Measurements from ENCODE around the gene FSTL5. TPM values are rescaled to one million over a fixed set of nuclear protein-coding genes. Genes with fewer than 3 reads are reported as not detected.

The FSTL5 gene
- total RNA-seq, 1 donor from 2014 or later: 2.6 TPM

- no peak overlapping the region for H3K27ac ChIP-seq (ENCODE audit: low read depth, low read length)
- H3K4me1 ChIP-seq (ENCODE audit: control insufficient read depth in 3 of 3, insufficient read depth in 3 of 3, low read length in 3 of 3): no peaks in the 10 kb centered on the region
- H3K4me3 ChIP-seq (ENCODE audit: low read length in 3 of 3): no peak overlapping the region
- H3K27me3 ChIP-seq (ENCODE audit: control insufficient read depth in 3 of 3, insufficient read depth in 3 of 3, low read length in 3 of 3): no peaks in the 10 kb centered on the region
- H3K9ac ChIP-seq (ENCODE audit: low read depth in 1 of 3, low read length in 3 of 3): no peak overlapping the region
- H3K9me3 ChIP-seq (ENCODE audit: control insufficient read depth in 3 of 3, low read length in 3 of 3): no peaks in the 10 kb centered on the region
- no peaks in the 10 kb centered on the region for H3K36me3 ChIP-seq (ENCODE audit: control insufficient read depth in 3 of 3, insufficient read depth in 3 of 3, low read length in 3 of 3)
Measured at GRCh38 chr4:161650812-161651211, 513.0 kb downstream of the FSTL5 start.

DNA sequence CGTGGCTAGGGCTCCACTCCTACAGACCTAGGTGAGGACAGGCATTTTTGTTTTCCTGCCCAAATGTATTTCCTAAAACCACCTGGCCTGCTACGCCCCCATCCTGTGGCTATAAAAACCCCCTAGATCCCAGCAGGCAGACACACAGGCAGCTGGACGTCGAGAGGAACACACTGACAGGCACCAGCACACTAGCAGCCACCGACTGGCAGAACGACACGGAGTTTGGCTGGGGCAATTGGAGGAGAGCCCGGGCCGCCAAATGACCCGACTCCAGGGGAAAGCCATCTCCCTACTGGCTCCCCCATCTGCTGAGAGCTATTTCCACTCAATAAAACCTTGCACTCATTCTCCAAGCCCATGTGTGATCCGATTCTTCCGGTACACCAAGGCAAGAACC lies 516.0 kb downstream of the FSTL5 start:
- Histone ChIP-seq H3K9me3 (ENCODE audit: control insufficient read depth in 3 of 3, low read length in 3 of 3) (no peaks in the 10 kb centered on the region), H3K4me3 (ENCODE audit: low read length in 3 of 3) (no peak overlapping the region), H3K4me1 (ENCODE audit: control insufficient read depth in 3 of 3, insufficient read depth in 3 of 3, low read length in 3 of 3) (no peaks in the 10 kb centered on the region), H3K27ac (ENCODE audit: low read depth, low read length) (no peak overlapping the region), H3K9ac (ENCODE audit: low read depth in 1 of 3, low read length in 3 of 3) (no peak overlapping the region), H3K27me3 (ENCODE audit: control insufficient read depth in 3 of 3, insufficient read depth in 3 of 3, low read length in 3 of 3) (no peaks in the 10 kb centered on the region), H3K36me3 (ENCODE audit: control insufficient read depth in 3 of 3, insufficient read depth in 3 of 3, low read length in 3 of 3) (no peaks in the 10 kb centered on the region)

DNA sequence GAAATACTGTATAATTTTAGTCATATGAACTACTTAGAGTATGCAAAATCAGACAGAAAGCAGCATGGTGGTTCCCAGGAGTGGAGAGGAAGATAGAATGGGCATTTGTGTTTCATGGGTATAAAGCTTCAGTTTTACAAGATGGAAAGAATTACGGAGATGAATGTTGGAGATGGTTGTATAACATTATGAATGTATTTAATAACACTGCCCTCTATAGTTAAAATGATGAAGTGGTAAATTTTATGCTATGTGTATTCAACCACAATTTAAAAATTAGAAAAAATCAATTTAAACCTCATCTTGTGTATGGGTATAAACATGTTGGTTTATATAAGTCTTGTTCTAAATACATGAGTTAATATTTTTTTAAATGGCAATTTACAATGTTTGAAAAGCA lies 521.1 kb downstream of the FSTL5 start:
- no peaks in the 10 kb centered on the region for H3K9me3 ChIP-seq (ENCODE audit: control insufficient read depth in 3 of 3, low read length in 3 of 3)
- no peak overlapping the region for H3K9ac ChIP-seq (ENCODE audit: low read depth in 1 of 3, low read length in 3 of 3)
- H3K27me3 ChIP-seq (ENCODE audit: control insufficient read depth in 3 of 3, insufficient read depth in 3 of 3, low read length in 3 of 3): no peaks in the 10 kb centered on the region
- H3K27ac ChIP-seq (ENCODE audit: low read depth, low read length): no peak overlapping the region
- no peaks in the 10 kb centered on the region for H3K36me3 ChIP-seq (ENCODE audit: control insufficient read depth in 3 of 3, insufficient read depth in 3 of 3, low read length in 3 of 3)
- H3K4me3 ChIP-seq (ENCODE audit: low read length in 3 of 3): no peak overlapping the region
- no peaks in the 10 kb centered on the region for H3K4me1 ChIP-seq (ENCODE audit: control insufficient read depth in 3 of 3, insufficient read depth in 3 of 3, low read length in 3 of 3)

- no peaks in the 10 kb centered on the region for H3K4me1 ChIP-seq (ENCODE audit: control insufficient read depth in 3 of 3, insufficient read depth in 3 of 3, low read length in 3 of 3)
Measured at GRCh38 chr4:161629694-161630441, 533.9 kb downstream of the FSTL5 start.

DNA sequence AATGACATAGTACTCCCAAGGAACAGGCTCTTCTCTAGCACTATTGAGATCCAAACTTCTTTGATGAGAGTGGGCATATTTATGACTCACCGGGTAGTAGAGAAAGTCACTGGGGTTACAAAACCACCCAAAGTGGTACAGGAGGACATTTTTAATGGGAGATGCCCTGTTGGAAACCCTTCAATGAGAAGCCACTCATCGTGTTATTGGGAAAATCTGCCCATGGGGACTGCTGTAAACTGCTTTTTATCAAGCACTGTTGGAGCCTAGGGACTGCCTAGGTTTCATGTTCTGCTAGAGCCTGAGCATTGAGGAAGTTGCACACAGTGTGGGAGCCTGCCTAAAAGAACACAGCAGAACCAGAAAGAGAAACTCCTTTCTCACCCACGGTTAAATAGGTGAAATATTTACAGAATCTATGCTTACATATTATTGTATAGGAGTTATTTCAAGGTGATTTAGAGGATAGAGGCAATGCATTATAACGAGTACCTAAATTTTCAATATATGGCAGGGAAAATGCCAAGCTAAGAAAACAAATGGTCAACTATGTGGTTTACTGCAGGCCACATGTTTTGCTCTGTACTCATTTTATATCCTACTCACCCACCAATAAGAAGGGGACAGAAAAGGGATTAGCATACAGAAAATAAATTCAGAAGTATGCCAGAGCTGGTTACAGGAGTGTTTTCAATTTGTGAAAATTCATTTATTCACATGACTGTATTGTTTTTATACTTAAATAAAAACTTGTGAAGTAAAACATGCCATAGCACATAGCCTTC lies 559.1 kb downstream of the FSTL5 start:
- no peaks in the 10 kb centered on the region for H3K4me1 ChIP-seq (ENCODE audit: control insufficient read depth in 3 of 3, insufficient read depth in 3 of 3, low read length in 3 of 3)
- no peak overlapping the region for H3K4me3 ChIP-seq (ENCODE audit: low read length in 3 of 3)
- H3K9ac ChIP-seq (ENCODE audit: low read depth in 1 of 3, low read length in 3 of 3): no peak overlapping the region
- H3K27ac ChIP-seq (ENCODE audit: low read depth, low read length): no peak overlapping the region
- no peaks in the 10 kb centered on the region for H3K9me3 ChIP-seq (ENCODE audit: control insufficient read depth in 3 of 3, low read length in 3 of 3)
- no peaks in the 10 kb centered on the region for H3K27me3 ChIP-seq (ENCODE audit: control insufficient read depth in 3 of 3, insufficient read depth in 3 of 3, low read length in 3 of 3)
- no peaks in the 10 kb centered on the region for H3K36me3 ChIP-seq (ENCODE audit: control insufficient read depth in 3 of 3, insufficient read depth in 3 of 3, low read length in 3 of 3)

More at GRCh38 chr4:161629694-161630441, 533.9 kb downstream of the FSTL5 start:
- Histone ChIP-seq H3K27me3 (ENCODE audit: control insufficient read depth in 3 of 3, insufficient read depth in 3 of 3, low read length in 3 of 3) (no peaks in the 10 kb centered on the region), H3K27ac (ENCODE audit: low read depth, low read length) (no peak overlapping the region), H3K36me3 (ENCODE audit: control insufficient read depth in 3 of 3, insufficient read depth in 3 of 3, low read length in 3 of 3) (no peaks in the 10 kb centered on the region), H3K4me3 (ENCODE audit: low read length in 3 of 3) (no peak overlapping the region), H3K9ac (ENCODE audit: low read depth in 1 of 3, low read length in 3 of 3) (no peak overlapping the region), H3K9me3 (ENCODE audit: control insufficient read depth in 3 of 3, low read length in 3 of 3) (no peaks in the 10 kb centered on the region)

DNA sequence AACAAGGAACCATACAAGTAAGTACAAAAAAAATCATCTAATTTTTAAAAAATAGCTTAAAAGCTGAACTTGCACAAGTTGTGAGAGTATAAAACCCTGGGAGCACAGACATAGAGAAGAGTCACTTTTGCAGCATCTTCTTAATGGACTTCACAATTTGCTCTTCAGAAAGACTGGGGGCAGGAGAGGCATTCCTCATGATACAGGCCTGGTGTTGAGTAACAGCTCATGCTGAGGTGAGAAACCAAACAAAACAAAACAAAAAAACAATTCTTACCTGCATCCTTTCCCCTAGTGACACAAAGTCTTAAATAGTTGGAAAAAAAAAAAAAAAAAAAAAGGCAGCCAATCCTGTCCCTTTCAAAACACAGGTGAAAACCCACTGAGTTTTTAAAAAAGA lies 562.8 kb downstream of the FSTL5 start:
- no peaks in the 10 kb centered on the region for H3K9me3 ChIP-seq (ENCODE audit: control insufficient read depth in 3 of 3, low read length in 3 of 3)
- H3K4me3 ChIP-seq (ENCODE audit: low read length in 3 of 3): no peak overlapping the region
- no peaks in the 10 kb centered on the region for H3K4me1 ChIP-seq (ENCODE audit: control insufficient read depth in 3 of 3, insufficient read depth in 3 of 3, low read length in 3 of 3)
- no peaks in the 10 kb centered on the region for H3K36me3 ChIP-seq (ENCODE audit: control insufficient read depth in 3 of 3, insufficient read depth in 3 of 3, low read length in 3 of 3)
- H3K9ac ChIP-seq (ENCODE audit: low read depth in 1 of 3, low read length in 3 of 3): no peak overlapping the region
- no peak overlapping the region for H3K27ac ChIP-seq (ENCODE audit: low read depth, low read length)
- H3K27me3 ChIP-seq (ENCODE audit: control insufficient read depth in 3 of 3, insufficient read depth in 3 of 3, low read length in 3 of 3): no peaks in the 10 kb centered on the region

- Histone ChIP-seq H3K27ac (ENCODE audit: low read depth, low read length) (no peak overlapping the region), H3K4me3 (ENCODE audit: low read length in 3 of 3) (no peak overlapping the region), H3K4me1 (ENCODE audit: control insufficient read depth in 3 of 3, insufficient read depth in 3 of 3, low read length in 3 of 3) (no peaks in the 10 kb centered on the region), H3K36me3 (ENCODE audit: control insufficient read depth in 3 of 3, insufficient read depth in 3 of 3, low read length in 3 of 3) (no peaks in the 10 kb centered on the region), H3K9me3 (ENCODE audit: control insufficient read depth in 3 of 3, low read length in 3 of 3) (no peaks in the 10 kb centered on the region), H3K27me3 (ENCODE audit: control insufficient read depth in 3 of 3, insufficient read depth in 3 of 3, low read length in 3 of 3) (no peaks in the 10 kb centered on the region), H3K9ac (ENCODE audit: low read depth in 1 of 3, low read length in 3 of 3) (no peak overlapping the region)
Measured at GRCh38 chr4:161595230-161595771, 568.5 kb downstream of the FSTL5 start.

DNA sequence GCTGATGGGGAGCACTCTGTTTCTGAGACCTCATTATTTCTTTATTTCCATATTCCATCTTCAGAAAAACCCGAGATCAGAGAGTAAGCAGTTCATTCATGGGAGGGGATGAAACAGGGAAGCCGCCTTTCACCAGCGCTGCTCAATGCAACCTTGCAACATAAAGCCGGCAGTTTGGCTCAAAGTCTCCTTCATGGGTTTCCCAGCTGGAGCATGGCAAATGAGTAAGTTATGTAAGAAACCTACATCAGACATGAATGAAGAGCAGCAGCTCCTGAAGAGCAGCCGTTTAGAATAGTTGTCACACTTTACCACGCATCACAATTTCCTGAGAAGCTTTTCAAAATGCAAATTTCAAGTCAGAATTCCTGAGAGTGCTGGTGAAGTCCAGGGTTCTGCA lies 578.8 kb downstream of the FSTL5 start:
- H3K9ac ChIP-seq (ENCODE audit: low read depth in 1 of 3, low read length in 3 of 3): no peak overlapping the region
- H3K9me3 ChIP-seq (ENCODE audit: control insufficient read depth in 3 of 3, low read length in 3 of 3): no peaks in the 10 kb centered on the region
- H3K4me1 ChIP-seq (ENCODE audit: control insufficient read depth in 3 of 3, insufficient read depth in 3 of 3, low read length in 3 of 3): no peaks in the 10 kb centered on the region
- no peaks in the 10 kb centered on the region for H3K27me3 ChIP-seq (ENCODE audit: control insufficient read depth in 3 of 3, insufficient read depth in 3 of 3, low read length in 3 of 3)
- no peaks in the 10 kb centered on the region for H3K36me3 ChIP-seq (ENCODE audit: control insufficient read depth in 3 of 3, insufficient read depth in 3 of 3, low read length in 3 of 3)
- no peak overlapping the region for H3K27ac ChIP-seq (ENCODE audit: low read depth, low read length)
- no peak overlapping the region for H3K4me3 ChIP-seq (ENCODE audit: low read length in 3 of 3)

DNA sequence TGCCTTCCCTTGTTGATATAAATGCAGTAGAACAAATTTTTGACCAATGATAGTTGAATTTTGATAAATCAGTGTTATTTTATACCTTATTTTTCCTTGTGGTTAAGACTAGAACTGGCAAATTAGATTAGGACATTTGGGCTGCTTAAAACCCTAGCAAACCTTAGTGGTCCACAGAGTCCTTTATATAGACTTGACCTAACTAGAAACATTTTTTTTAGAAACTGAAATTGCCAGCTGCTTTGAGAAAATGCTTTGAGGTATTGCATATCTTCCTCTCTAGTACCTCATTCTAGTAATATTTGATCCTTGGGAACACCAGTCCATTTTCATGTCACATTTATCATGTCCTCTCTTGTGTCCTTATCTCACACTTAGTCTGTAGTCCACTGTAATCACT lies 580.3 kb downstream of the FSTL5 start:
- Histone ChIP-seq H3K9me3 (ENCODE audit: control insufficient read depth in 3 of 3, low read length in 3 of 3) (no peaks in the 10 kb centered on the region), H3K9ac (ENCODE audit: low read depth in 1 of 3, low read length in 3 of 3) (no peak overlapping the region), H3K36me3 (ENCODE audit: control insufficient read depth in 3 of 3, insufficient read depth in 3 of 3, low read length in 3 of 3) (no peaks in the 10 kb centered on the region), H3K4me3 (ENCODE audit: low read length in 3 of 3) (no peak overlapping the region), H3K4me1 (ENCODE audit: control insufficient read depth in 3 of 3, insufficient read depth in 3 of 3, low read length in 3 of 3) (no peaks in the 10 kb centered on the region), H3K27ac (ENCODE audit: low read depth, low read length) (no peak overlapping the region), H3K27me3 (ENCODE audit: control insufficient read depth in 3 of 3, insufficient read depth in 3 of 3, low read length in 3 of 3) (no peaks in the 10 kb centered on the region)

All from skeletal muscle tissue (tissue), 4 donors.